Measurements from ENCODE around the gene FARP1.
A peak's percentile ranks its signal among the peaks of the same experiment; 100 is the strongest.

FARP1 gene

GRCh38 chr13:98447130-98447529 lies 304.2 kb downstream of the FARP1 start:
- no peak for TF ChIP-seq CTCF (IDR thresholded peaks at IDR 0.05; ENCODE audit: borderline replicate concordance, control extremely low read depth, extremely low read depth, insufficient read depth, missing control alignments)
- in situ Hi-C loops (cut with MboI; ENCODE audit: low sequenced_read_pairs, unreplicated experiment) = loop anchor here (5.0 kb wide), 1 partner anchor 210 kb away; no protein-coding TSS in a partner anchor
- DNase-seq (ENCODE audit: low spot score) = no peak

GRCh38 chr13:98447881-98448641 lies 305.2 kb downstream of the FARP1 start:
- DNase-seq (ENCODE audit: low spot score) = peak; percentile 31
- in situ Hi-C loops (cut with MboI; ENCODE audit: low sequenced_read_pairs, unreplicated experiment) = loop anchor here (5.0 kb wide), 1 partner anchor 209 kb away; no protein-coding TSS in a partner anchor
- TF ChIP-seq CTCF (IDR thresholded peaks at IDR 0.05; ENCODE audit: borderline replicate concordance, control extremely low read depth, extremely low read depth, insufficient read depth, missing control alignments) = no peak

- DNase-seq (ENCODE audit: low spot score) = no peak
- in situ Hi-C loops (cut with MboI; ENCODE audit: low sequenced_read_pairs, unreplicated experiment) = loop anchor here (5.0 kb wide), 1 partner anchor 209 kb away; no protein-coding TSS in a partner anchor
- no peak for TF ChIP-seq CTCF (IDR thresholded peaks at IDR 0.05; ENCODE audit: borderline replicate concordance, control extremely low read depth, extremely low read depth, insufficient read depth, missing control alignments)
These were observed 305.7 kb downstream of the FARP1 start for GRCh38 chr13:98448642-98448928.

- TF ChIP-seq CTCF (IDR thresholded peaks at IDR 0.05; ENCODE audit: borderline replicate concordance, control extremely low read depth, extremely low read depth, insufficient read depth, missing control alignments) = no peak
- in situ Hi-C loops (cut with MboI; ENCODE audit: low sequenced_read_pairs, unreplicated experiment) = loop anchor here (5.0 kb wide), 1 partner anchor 208 kb away; no protein-coding TSS in a partner anchor
- DNase-seq (ENCODE audit: low spot score) = no peak
These were observed 306.4 kb downstream of the FARP1 start for GRCh38 chr13:98449273-98449672.

- DNase-seq (ENCODE audit: low spot score) = no peak
- in situ Hi-C loops (cut with MboI; ENCODE audit: low sequenced_read_pairs, unreplicated experiment) = no loop called here
- no peak for TF ChIP-seq CTCF (IDR thresholded peaks at IDR 0.05; ENCODE audit: borderline replicate concordance, control extremely low read depth, extremely low read depth, insufficient read depth, missing control alignments)
These were observed 307.1 kb downstream of the FARP1 start for GRCh38 chr13:98450026-98450425.

- in situ Hi-C loops (cut with MboI; ENCODE audit: low sequenced_read_pairs, unreplicated experiment) = no loop called here
- no peak for DNase-seq (ENCODE audit: low spot score)
These were observed 307.7 kb downstream of the FARP1 start for GRCh38 chr13:98450539-98451111.

More at GRCh38 chr13:98450539-98451111, 307.7 kb downstream of the FARP1 start:
- no peak for TF ChIP-seq CTCF (IDR thresholded peaks at IDR 0.05; ENCODE audit: borderline replicate concordance, control extremely low read depth, extremely low read depth, insufficient read depth, missing control alignments)
